Measurements from ENCODE around the gene ANO8. TPM values are rescaled to one million over a fixed set of nuclear protein-coding genes. Genes with fewer than 3 reads are reported as not detected.

ANO8 gene
- total and polyA plus RNA-seq, 12 donors = 3.3 to 14.6 (median 8.0) TPM

GRCh38 chr19:17311455-17312188 is 23.0 kb downstream of the ANO8 start:
- no peak overlapping the region for H3K27ac ChIP-seq
- peaks cover 0 to 40% (median 17%) of the 10 kb centered on the region in 9 donors for H3K36me3 ChIP-seq
- intact Hi-C loops (cut with DNase I) = no loop called here
- no peak for ATAC-seq
- DNase-seq = no peak
- H3K9me3 ChIP-seq = no peaks in the 10 kb centered on the region
- WGBS, 2 donors = 72% methylated on average over 11 of the region's 11 CpGs
- H3K4me1 ChIP-seq = peaks cover 5 to 50% (median 31%) of the 10 kb centered on the region in 9 donors
- H3K4me3 ChIP-seq = no peak overlapping the region
- H3K27me3 ChIP-seq = no peaks in the 10 kb centered on the region
- TF ChIP-seq, protein P1, sequence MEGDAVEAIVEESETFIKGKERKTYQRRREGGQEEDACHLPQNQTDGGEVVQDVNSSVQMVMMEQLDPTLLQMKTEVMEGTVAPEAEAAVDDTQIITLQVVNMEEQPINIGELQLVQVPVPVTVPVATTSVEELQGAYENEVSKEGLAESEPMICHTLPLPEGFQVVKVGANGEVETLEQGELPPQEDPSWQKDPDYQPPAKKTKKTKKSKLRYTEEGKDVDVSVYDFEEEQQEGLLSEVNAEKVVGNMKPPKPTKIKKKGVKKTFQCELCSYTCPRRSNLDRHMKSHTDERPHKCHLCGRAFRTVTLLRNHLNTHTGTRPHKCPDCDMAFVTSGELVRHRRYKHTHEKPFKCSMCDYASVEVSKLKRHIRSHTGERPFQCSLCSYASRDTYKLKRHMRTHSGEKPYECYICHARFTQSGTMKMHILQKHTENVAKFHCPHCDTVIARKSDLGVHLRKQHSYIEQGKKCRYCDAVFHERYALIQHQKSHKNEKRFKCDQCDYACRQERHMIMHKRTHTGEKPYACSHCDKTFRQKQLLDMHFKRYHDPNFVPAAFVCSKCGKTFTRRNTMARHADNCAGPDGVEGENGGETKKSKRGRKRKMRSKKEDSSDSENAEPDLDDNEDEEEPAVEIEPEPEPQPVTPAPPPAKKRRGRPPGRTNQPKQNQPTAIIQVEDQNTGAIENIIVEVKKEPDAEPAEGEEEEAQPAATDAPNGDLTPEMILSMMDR (IDR thresholded peaks at IDR 0.05) = no peak

DNA sequence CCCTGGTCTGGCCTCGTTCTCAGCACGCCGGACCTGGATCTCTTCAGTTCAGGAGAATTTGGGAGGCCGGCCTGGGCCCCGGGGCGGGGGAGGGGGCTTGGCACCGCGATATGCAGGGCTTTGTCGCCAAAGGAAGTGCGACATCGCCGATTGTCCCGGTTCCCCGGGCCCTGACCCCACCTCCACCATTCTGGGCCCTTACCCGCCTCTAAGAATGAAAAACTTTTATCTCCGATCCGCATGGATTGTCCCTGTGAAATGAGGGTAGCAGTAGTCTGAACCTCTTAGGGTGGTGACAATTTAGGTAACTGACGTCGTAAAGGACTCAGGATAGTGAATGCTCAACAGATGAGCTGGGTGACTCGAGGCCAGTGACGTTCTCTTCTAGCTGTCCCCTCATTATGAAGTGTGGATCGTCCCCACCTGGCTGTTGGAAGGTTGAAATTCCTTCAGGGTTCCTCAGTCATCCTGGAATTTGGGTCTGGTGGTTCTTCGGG is 24.6 kb downstream of the ANO8 start:
- intact Hi-C loops (cut with DNase I) = loop anchor here in 1 of 10 donors (5.0 kb wide), 1 partner anchor 157 kb away; no protein-coding TSS in a partner anchor

GRCh38 chr19:17309198-17309964 is 25.3 kb downstream of the ANO8 start, which contains the start of gene DDA1:
Gene DDA1 (plus strand): TSS chr19:17309563. CDS start chr19:17309655, 92 bp downstream.
- 0% methylated on average over 46 of the region's 46 CpGs for WGBS, 2 donors
- TF ChIP-seq, protein P1 (IDR thresholded peaks at IDR 0.05) = no peak
- ATAC-seq = peak; percentile 85 to 93 (median 92)
- peaks cover 8 to 65% (median 51%) of the 10 kb centered on the region in 9 donors for H3K4me1 ChIP-seq
- peak; percentile 97 to 100 for DNase-seq
- intact Hi-C loops (cut with DNase I) = loop anchor here in 1 of 10 donors (5.0 kb wide), 1 partner anchor 158 kb away; no protein-coding TSS in a partner anchor
- H3K27me3 ChIP-seq = no peaks in the 10 kb centered on the region
- H3K9me3 ChIP-seq = no peaks in the 10 kb centered on the region
- H3K36me3 ChIP-seq = peaks cover 0 to 20% (median 5%) of the 10 kb centered on the region in 9 donors
- peak within 1 kb of the TSS; percentile 82 to 97 (median 89) for H3K4me3 ChIP-seq
- H3K27ac ChIP-seq = peak within 1 kb of the TSS in 9 of 10 donors; percentile 71 to 89 (median 80)

More for the DNA sequence above, 24.6 kb downstream of the ANO8 start:
- Histone ChIP-seq H3K9me3 (no peaks in the 10 kb centered on the region), H3K4me3 (peak overlapping the region; percentile 82 to 97 (median 89)), H3K36me3 (peaks cover 0 to 25% (median 9%) of the 10 kb centered on the region in 9 donors), H3K27me3 (no peaks in the 10 kb centered on the region), H3K4me1 (peaks cover 8 to 58% (median 44%) of the 10 kb centered on the region in 9 donors), H3K27ac (peak overlapping the region in 9 of 10 donors; percentile 71 to 89 (median 80))
- 7 to 8% methylated on average over 23 of the region's 23 CpGs for WGBS, 2 donors
- TF ChIP-seq, protein P1 (IDR thresholded peaks at IDR 0.05) = no peak
- no peak for DNase-seq
- no peak for ATAC-seq

- no peak overlapping the region for H3K27ac ChIP-seq
- no peak for DNase-seq
- ATAC-seq = no peak
- no peaks in the 10 kb centered on the region for H3K9me3 ChIP-seq
- H3K36me3 ChIP-seq = peaks cover 0 to 11% (median 0%) of the 10 kb centered on the region in 9 donors
- no peaks in the 10 kb centered on the region for H3K27me3 ChIP-seq
- intact Hi-C loops (cut with DNase I) = loop anchor here in 1 of 10 donors (5.0 kb wide), 1 partner anchor 159 kb away; no protein-coding TSS in a partner anchor
- H3K4me1 ChIP-seq = peaks cover 12 to 76% (median 59%) of the 10 kb centered on the region in 9 donors
- no peak overlapping the region for H3K4me3 ChIP-seq
- TF ChIP-seq, protein P1 (IDR thresholded peaks at IDR 0.05) = no peak
- 85 to 90% methylated on average over 8 of the region's 8 CpGs for WGBS, 2 donors
Measured at GRCh38 chr19:17307876-17308377, 26.7 kb downstream of the ANO8 start.
